Measurements from ENCODE around the gene DAP.

Gene DAP

GRCh38 chr5:10745133-10745532 is 15.9 kb downstream of the DAP start:
- TF ChIP-seq CTCF (IDR thresholded peaks at IDR 0.05; ENCODE audit: low read depth, low read length, missing control alignments): no peak
- no peak for DNase-seq (ENCODE audit: low read depth)
- in situ Hi-C loops (cut with HindIII; ENCODE audit: low sequenced_read_pairs): no loop called here
- H3K4me3 ChIP-seq (ENCODE audit: low read depth, low read length): no peak overlapping the region

GRCh38 chr5:10744681-10745080 is 16.4 kb downstream of the DAP start:
- TF ChIP-seq CTCF (IDR thresholded peaks at IDR 0.05; ENCODE audit: low read depth, low read length, missing control alignments): no peak
- no peak for DNase-seq (ENCODE audit: low read depth)
- no peak overlapping the region for H3K4me3 ChIP-seq (ENCODE audit: low read depth, low read length)
- in situ Hi-C loops (cut with HindIII; ENCODE audit: low sequenced_read_pairs): no loop called here

GRCh38 chr5:10743951-10744350 is 17.1 kb downstream of the DAP start:
- no peak for DNase-seq (ENCODE audit: low read depth)
- in situ Hi-C loops (cut with HindIII; ENCODE audit: low sequenced_read_pairs): no loop called here
- no peak overlapping the region for H3K4me3 ChIP-seq (ENCODE audit: low read depth, low read length)
- TF ChIP-seq CTCF (IDR thresholded peaks at IDR 0.05; ENCODE audit: low read depth, low read length, missing control alignments): no peak

- no peak overlapping the region for H3K4me3 ChIP-seq (ENCODE audit: low read depth, low read length)
- DNase-seq (ENCODE audit: low read depth): no peak
- TF ChIP-seq CTCF (IDR thresholded peaks at IDR 0.05; ENCODE audit: low read depth, low read length, missing control alignments): no peak
- in situ Hi-C loops (cut with HindIII; ENCODE audit: low sequenced_read_pairs): no loop called here
Measured at GRCh38 chr5:10743526-10743925, 17.5 kb downstream of the DAP start.

- DNase-seq (ENCODE audit: low read depth): no peak
- in situ Hi-C loops (cut with HindIII; ENCODE audit: low sequenced_read_pairs): no loop called here
- H3K4me3 ChIP-seq (ENCODE audit: low read depth, low read length): no peak overlapping the region
- TF ChIP-seq CTCF (IDR thresholded peaks at IDR 0.05; ENCODE audit: low read depth, low read length, missing control alignments): no peak
Measured at GRCh38 chr5:10741661-10742060, 19.4 kb downstream of the DAP start.

GRCh38 chr5:10740384-10740783 is 20.6 kb downstream of the DAP start:
- TF ChIP-seq CTCF (IDR thresholded peaks at IDR 0.05; ENCODE audit: low read depth, low read length, missing control alignments): no peak
- in situ Hi-C loops (cut with HindIII; ENCODE audit: low sequenced_read_pairs): no loop called here

GRCh38 chr5:10737880-10738279 is 23.2 kb downstream of the DAP start:
- no peak for DNase-seq (ENCODE audit: low read depth)
- in situ Hi-C loops (cut with HindIII; ENCODE audit: low sequenced_read_pairs): no loop called here
- H3K4me3 ChIP-seq (ENCODE audit: low read depth, low read length): no peak overlapping the region
- no peak for TF ChIP-seq CTCF (IDR thresholded peaks at IDR 0.05; ENCODE audit: low read depth, low read length, missing control alignments)

More at GRCh38 chr5:10740384-10740783, 20.6 kb downstream of the DAP start:
- DNase-seq (ENCODE audit: low read depth): no peak
- H3K4me3 ChIP-seq (ENCODE audit: low read depth, low read length): no peak overlapping the region
